GM12878 (cell line): Measurements from ENCODE around the gene GRB10.

Source experiments
- FOXM1 ChIP-seq: IDR thresholded peaks from 2 replicates; pipeline ENCODE4 v1.6.1; 2012; ENCODE audit warnings: low read depth, mild to moderate bottlenecking, inconsistent platforms, low read length, moderate library complexity
- POLR2A ChIP-seq: IDR thresholded peaks from 2 replicates; pipeline ENCODE4 v1.6.1; 2011; ENCODE audit warnings: low read depth, mild to moderate bottlenecking, low read length

DNA sequence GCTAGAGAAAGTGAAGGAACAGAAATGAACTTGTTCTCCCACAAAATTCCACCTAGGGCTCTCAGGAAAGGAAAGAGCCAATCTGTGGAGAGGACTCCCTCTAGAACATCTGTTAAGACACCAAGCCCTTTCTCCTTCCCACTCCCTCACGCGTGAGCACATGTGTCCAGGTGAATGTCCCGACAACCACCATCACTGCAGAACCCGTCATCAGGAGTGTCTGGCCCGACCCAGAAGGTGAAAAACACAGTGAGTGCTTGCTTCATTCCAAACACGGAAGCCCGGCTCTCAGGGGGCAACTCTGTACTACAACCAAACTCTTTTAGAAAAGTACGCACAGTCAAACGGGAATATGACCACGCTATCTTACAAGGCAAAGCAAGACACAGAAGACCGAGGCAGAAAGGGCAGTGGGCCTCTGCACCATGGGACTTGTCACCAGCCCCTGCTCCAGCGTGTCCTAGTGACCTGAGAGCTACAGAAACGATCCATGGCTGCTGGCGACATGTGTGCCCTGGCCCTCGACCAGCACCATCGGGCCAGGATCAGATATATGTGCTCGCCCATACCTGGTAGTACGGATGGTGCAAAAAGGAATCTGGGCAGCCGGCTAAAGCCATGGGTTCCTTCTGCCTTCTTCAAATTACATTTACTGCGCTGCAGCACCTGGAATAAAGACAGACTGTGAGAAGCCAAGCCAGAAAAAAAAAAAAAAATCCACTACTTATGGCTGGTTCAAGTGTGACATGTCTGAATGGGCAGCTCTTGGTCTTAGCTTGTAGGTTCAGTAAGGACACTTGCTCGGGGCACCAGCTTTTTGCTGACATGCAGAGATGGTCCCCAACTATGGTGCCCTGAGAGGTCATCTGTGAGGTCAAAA, 50.8 kb downstream of the GRB10 start:
- TF ChIP-seq FOXM1, result no peak
- TF ChIP-seq POLR2A, result no peak
